Stimulated activated CD8-positive, alpha-beta memory T cell treated with anti-CD3 and anti-CD28 coated beads, Interleukin-12 subunit alpha, Interleukin-12 subunit beta, amount 100 ng/mL, for 24 hours (primary cell): ENCODE measurements around the gene NKX3-2.

Source experiments
- DNase-seq: peaks from one replicate; pipeline ENCODE4 v3.0.0-alpha.2; 2020; ENCODE audit errors: extremely low read depth

Gene NKX3-2

GRCh38 chr4:13545394-13545808, 1.1 kb upstream of the NKX3-2 start:
- DNase-seq = no peak

- DNase-seq = no peak
Observed at GRCh38 chr4:13544606-13545393, 492 bp upstream of the NKX3-2 start.

- no peak for DNase-seq
Observed at GRCh38 chr4:13543032-13543838, 1.1 kb downstream of the NKX3-2 start.

- no peak for DNase-seq
Observed at GRCh38 chr4:13542577-13543031, 1.7 kb downstream of the NKX3-2 start.

GRCh38 chr4:13541720-13542576, 2.4 kb downstream of the NKX3-2 start:
- no peak for DNase-seq

GRCh38 chr4:13541176-13541604, 3.1 kb downstream of the NKX3-2 start:
- DNase-seq = no peak

GRCh38 chr4:13540446-13541175, 3.7 kb downstream of the NKX3-2 start:
- DNase-seq = no peak

- no peak for DNase-seq
Observed at GRCh38 chr4:13539619-13540445, 4.5 kb downstream of the NKX3-2 start.

- DNase-seq = no peak
Observed at GRCh38 chr4:13539047-13539618, 5.2 kb downstream of the NKX3-2 start.

- DNase-seq = no peak
Observed at GRCh38 chr4:13538427-13538973, 5.8 kb downstream of the NKX3-2 start.

- DNase-seq = no peak
Observed at GRCh38 chr4:13537832-13538177, 6.5 kb downstream of the NKX3-2 start.

- no peak for DNase-seq
Observed at GRCh38 chr4:13537011-13537831, 7.1 kb downstream of the NKX3-2 start.

- DNase-seq = no peak
Observed at GRCh38 chr4:13536607-13537006, 7.7 kb downstream of the NKX3-2 start.

- no peak for DNase-seq
Observed at GRCh38 chr4:13535708-13536361, 8.5 kb downstream of the NKX3-2 start.

GRCh38 chr4:13535118-13535517, 9.2 kb downstream of the NKX3-2 start:
- DNase-seq = no peak

GRCh38 chr4:13534344-13535063, 9.8 kb downstream of the NKX3-2 start:
- no peak for DNase-seq

GRCh38 chr4:13533670-13534343, 10.5 kb downstream of the NKX3-2 start:
- DNase-seq = no peak
